Measurements from ENCODE around the gene DCTPP1. TPM values are rescaled to one million over a fixed set of nuclear protein-coding genes. Genes with fewer than 3 reads are reported as not detected.

Gene DCTPP1
- total RNA-seq, 1 experiment from 2014 or later, result 64.1 TPM

- Histone ChIP-seq H3K79me2 (ENCODE audit: low read length) (peaks cover 33% of the 10 kb centered on the region), H3K4me3 (ENCODE audit: low read length) (peak overlapping the region; percentile 87), H3K9me2 (replicated peaks; ENCODE audit: low read length) (no peaks in the 10 kb centered on the region), H3K9ac (ENCODE audit: low read length) (peak overlapping the region; percentile 86), H3K36me3 (ENCODE audit: low read depth, low read length) (peaks cover 10% of the 10 kb centered on the region), H4K20me1 (ENCODE audit: low read length) (no peaks in the 10 kb centered on the region), H3K4me2 (ENCODE audit: low read length) (peak overlapping the region; percentile 96), H3K9me3 (ENCODE audit: low read length) (no peaks in the 10 kb centered on the region), H2AFZ (ENCODE audit: low read length) (peak overlapping the region; percentile 96), H3K4me1 (ENCODE audit: insufficient read depth, low read length) (peaks cover 12% of the 10 kb centered on the region; the same call in 1 of the 2 replicates), H3K27me3 (ENCODE audit: low read length) (no peaks in the 10 kb centered on the region), H3K27ac (ENCODE audit: low read length) (peak overlapping the region; percentile 60), H3F3A (ENCODE audit: low read length, unreplicated experiment) (no peaks in the 10 kb centered on the region)
- intact Hi-C loops (cut with micrococcal nuclease), result no loop called here
- ATAC-seq, result peak; percentile 33
- ChIA-PET POLR2A (ENCODE audit: unreplicated experiment) (interaction anchor here (0.7 to 1.0 kb wide), 2 partner anchors 98 to 205 kb away, joined by 5 to 16 read pairs; no protein-coding TSS in a partner anchor), CTCF (interaction anchor here (0.5 to 1.0 kb wide), 18 partner anchors 12 to 364 kb away, joined by 3 to 13 read pairs (median 3); partner anchors contain the start of genes PRR14, ZNF747, ZNF764 and ZNF771)
- DNase-seq, result peak; percentile 23
- BruUV-seq (replicated peaks), result TSS peak; percentile 72
- TF ChIP-seq EZH2phosphoT487 (IDR thresholded peaks at IDR 0.05; ENCODE audit: borderline replicate concordance, low read length), result no peak
- TF ChIP-seq EZH2 (IDR thresholded peaks at IDR 0.05; ENCODE audit: low read length, unreplicated experiment), result no peak
- TF ChIP-seq, protein P1, sequence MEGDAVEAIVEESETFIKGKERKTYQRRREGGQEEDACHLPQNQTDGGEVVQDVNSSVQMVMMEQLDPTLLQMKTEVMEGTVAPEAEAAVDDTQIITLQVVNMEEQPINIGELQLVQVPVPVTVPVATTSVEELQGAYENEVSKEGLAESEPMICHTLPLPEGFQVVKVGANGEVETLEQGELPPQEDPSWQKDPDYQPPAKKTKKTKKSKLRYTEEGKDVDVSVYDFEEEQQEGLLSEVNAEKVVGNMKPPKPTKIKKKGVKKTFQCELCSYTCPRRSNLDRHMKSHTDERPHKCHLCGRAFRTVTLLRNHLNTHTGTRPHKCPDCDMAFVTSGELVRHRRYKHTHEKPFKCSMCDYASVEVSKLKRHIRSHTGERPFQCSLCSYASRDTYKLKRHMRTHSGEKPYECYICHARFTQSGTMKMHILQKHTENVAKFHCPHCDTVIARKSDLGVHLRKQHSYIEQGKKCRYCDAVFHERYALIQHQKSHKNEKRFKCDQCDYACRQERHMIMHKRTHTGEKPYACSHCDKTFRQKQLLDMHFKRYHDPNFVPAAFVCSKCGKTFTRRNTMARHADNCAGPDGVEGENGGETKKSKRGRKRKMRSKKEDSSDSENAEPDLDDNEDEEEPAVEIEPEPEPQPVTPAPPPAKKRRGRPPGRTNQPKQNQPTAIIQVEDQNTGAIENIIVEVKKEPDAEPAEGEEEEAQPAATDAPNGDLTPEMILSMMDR (conservative IDR thresholded peaks at IDR 0.05; ENCODE audit: low read depth, low read length), result no peak
Observed at GRCh38 chr16:30429418-30429677, 482 bp downstream of the DCTPP1 start.

- Histone ChIP-seq H3K9me3 (ENCODE audit: low read length) (no peaks in the 10 kb centered on the region), H3K4me1 (ENCODE audit: insufficient read depth, low read length) (peaks cover 12% of the 10 kb centered on the region; the same call in 1 of the 2 replicates), H3K27ac (ENCODE audit: low read length) (no peak overlapping the region), H3K36me3 (ENCODE audit: low read depth, low read length) (peaks cover 10% of the 10 kb centered on the region), H3K9me2 (replicated peaks; ENCODE audit: low read length) (no peaks in the 10 kb centered on the region), H3K4me2 (ENCODE audit: low read length) (peak overlapping the region; percentile 96), H3F3A (ENCODE audit: low read length, unreplicated experiment) (no peaks in the 10 kb centered on the region), H4K20me1 (ENCODE audit: low read length) (no peaks in the 10 kb centered on the region), H2AFZ (ENCODE audit: low read length) (no peak overlapping the region), H3K27me3 (ENCODE audit: low read length) (no peaks in the 10 kb centered on the region), H3K9ac (ENCODE audit: low read length) (no peak overlapping the region), H3K4me3 (ENCODE audit: low read length) (peak overlapping the region; percentile 87; the same call in 1 of the 2 replicates), H3K79me2 (ENCODE audit: low read length) (peaks cover 33% of the 10 kb centered on the region)
- no peak for ATAC-seq
- intact Hi-C loops (cut with micrococcal nuclease), result no loop called here
- TF ChIP-seq, protein P1 (conservative IDR thresholded peaks at IDR 0.05; ENCODE audit: low read depth, low read length), result no peak
- TF ChIP-seq EZH2 (IDR thresholded peaks at IDR 0.05; ENCODE audit: low read length, unreplicated experiment) (no peak), EZH2phosphoT487 (IDR thresholded peaks at IDR 0.05; ENCODE audit: borderline replicate concordance, low read length) (no peak)
- no peak for DNase-seq
- BruUV-seq (replicated peaks), result no TSS peak
- ChIA-PET CTCF (no interaction called here), POLR2A (ENCODE audit: unreplicated experiment) (no interaction called here)
Observed at GRCh38 chr16:30428055-30428454, 1.8 kb downstream of the DCTPP1 start.

DNA sequence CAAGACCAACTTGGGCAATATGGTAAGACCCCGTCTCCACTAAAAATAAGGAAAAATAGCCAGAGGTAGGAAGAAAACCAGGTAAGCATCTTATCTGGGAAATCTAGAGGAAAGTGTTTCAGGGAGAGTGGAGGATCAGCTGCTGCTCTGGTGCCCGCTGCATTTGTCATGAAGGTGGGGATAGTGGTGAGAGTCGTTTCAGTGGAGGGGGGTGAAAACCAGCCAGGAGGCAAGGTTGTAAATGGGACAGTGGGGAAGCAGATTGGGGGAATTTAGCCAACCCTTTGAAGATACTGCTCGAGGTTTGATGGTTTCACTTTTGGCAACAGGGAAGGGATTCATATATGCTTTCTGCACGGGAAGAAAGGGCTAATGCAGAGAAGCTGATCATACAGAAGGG, 8.8 kb downstream of the DCTPP1 start:
- Histone ChIP-seq H2AFZ (ENCODE audit: low read length) (no peak overlapping the region), H3K4me1 (ENCODE audit: insufficient read depth, low read length) (peaks cover 6% of the 10 kb centered on the region; the same call in 1 of the 2 replicates), H3K9me3 (ENCODE audit: low read length) (no peaks in the 10 kb centered on the region), H3K27me3 (ENCODE audit: low read length) (no peaks in the 10 kb centered on the region), H3K27ac (ENCODE audit: low read length) (no peak overlapping the region), H3F3A (ENCODE audit: low read length, unreplicated experiment) (no peaks in the 10 kb centered on the region), H3K4me3 (ENCODE audit: low read length) (no peak overlapping the region), H3K36me3 (ENCODE audit: low read depth, low read length) (no peaks in the 10 kb centered on the region; the same call in 1 of the 2 replicates), H3K4me2 (ENCODE audit: low read length) (no peak overlapping the region), H3K79me2 (ENCODE audit: low read length) (peaks cover 6% of the 10 kb centered on the region; the same call in 1 of the 2 replicates), H4K20me1 (ENCODE audit: low read length) (no peaks in the 10 kb centered on the region), H3K9me2 (replicated peaks; ENCODE audit: low read length) (no peaks in the 10 kb centered on the region), H3K9ac (ENCODE audit: low read length) (no peak overlapping the region)
- no peak for DNase-seq
- ChIA-PET POLR2A (ENCODE audit: unreplicated experiment) (no interaction called here), CTCF (no interaction called here)
- TF ChIP-seq EZH2phosphoT487 (IDR thresholded peaks at IDR 0.05; ENCODE audit: borderline replicate concordance, low read length) (no peak), EZH2 (IDR thresholded peaks at IDR 0.05; ENCODE audit: low read length, unreplicated experiment) (no peak)
- TF ChIP-seq, protein P1 (conservative IDR thresholded peaks at IDR 0.05; ENCODE audit: low read depth, low read length), result no peak
- BruUV-seq (replicated peaks), result no TSS peak
- intact Hi-C loops (cut with micrococcal nuclease), result no loop called here
- no peak for ATAC-seq
